ENCODE measurements around the gene RBP5. TPM values are rescaled to one million over a fixed set of nuclear protein-coding genes. Genes with fewer than 3 reads are reported as not detected.

RBP5 gene
- total and polyA plus RNA-seq, 10 of the 15 experiments (the other 5 are each of a cell fraction or from before 2014, with no cell fraction given), result 0.11 to 1.1 (median 0.31) TPM; not detected in 4

DNA sequence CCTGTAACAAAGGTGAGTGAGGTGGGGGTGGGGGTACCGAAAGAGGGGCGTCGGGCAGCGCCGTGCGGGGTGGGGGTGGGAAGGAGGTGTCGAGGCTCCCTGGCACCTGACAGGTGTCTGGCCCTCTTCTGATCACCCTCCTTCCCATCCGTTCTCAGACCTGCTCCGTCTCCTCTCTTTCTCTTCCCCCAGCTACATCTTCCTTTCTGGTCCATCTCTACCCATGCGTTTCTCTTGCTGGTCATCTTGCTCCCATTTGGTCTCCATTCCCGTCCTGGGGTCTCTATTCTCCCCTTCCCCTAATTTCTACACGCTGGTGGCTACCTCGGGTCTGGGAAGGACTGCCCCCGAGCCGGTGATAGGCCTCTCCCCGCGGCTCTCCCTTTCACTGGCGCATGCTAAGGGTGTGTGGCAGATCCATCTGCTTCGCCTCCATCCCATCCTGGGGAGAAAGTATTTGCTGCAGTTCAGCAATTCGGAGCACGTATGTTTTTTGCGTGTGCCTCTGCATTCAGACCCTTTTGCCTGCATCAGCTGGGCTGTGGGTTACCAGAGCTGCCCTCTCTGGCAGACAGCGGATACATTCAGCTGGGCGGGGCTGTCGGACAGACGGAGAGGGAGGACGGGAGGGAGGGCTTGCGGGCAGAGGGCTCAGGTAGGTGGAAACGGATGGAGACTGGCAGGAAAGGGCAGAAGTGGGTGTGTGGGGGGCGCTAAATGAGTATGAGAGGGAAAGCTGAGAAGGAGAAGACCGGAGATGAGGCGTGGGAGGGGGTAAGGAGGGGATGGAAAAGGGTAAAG, 2.2 kb upstream of the RBP5 start:
- ATAC-seq (peak; percentile 79), DNase-seq (ENCODE audit: low read depth, low spot score) (no peak), FAIRE-seq (peak; percentile 13)
- no peaks in the 10 kb centered on the region for H3K27me3 ChIP-seq (replicated peaks in 1 of 2; ENCODE audit: control insufficient read depth in 2 of 2, insufficient read depth in 2 of 2, low read length in 1 of 2)
- H3K79me2 ChIP-seq (ENCODE audit: control insufficient read depth, insufficient read depth, low read length), result no peaks in the 10 kb centered on the region
- WGBS (ENCODE audit: insufficient coverage, insufficient replicate concordance, low lambda C conversion rate, missing lambda C conversion rate), result 2% methylated on average over 31 of the region's 32 CpGs
- peak overlapping the region; percentile 72; the same call in 1 of the 2 replicates for H3K9ac ChIP-seq (ENCODE audit: control insufficient read depth, insufficient read depth, low read length)
- intact Hi-C loops (cut with micrococcal nuclease; ENCODE audit: unreplicated experiment), result no loop called here
- H3K27ac ChIP-seq (ENCODE audit: control insufficient read depth, insufficient read depth), result no peak overlapping the region
- SMC1A ChIA-PET (ENCODE audit: uncharacterized antibody, unreplicated experiment), result interaction anchor here (0.9 to 1.1 kb wide), 2 partner anchors 10 to 18 kb away, joined by 3 read pairs; no protein-coding TSS in a partner anchor
- peaks cover 13% of the 10 kb centered on the region for H3K4me1 ChIP-seq (ENCODE audit: control insufficient read depth, insufficient read depth, low read length)
- in situ Hi-C loops (cut with MboI), result no loop called here
- BruUV-seq (replicated peaks), result no TSS peak
- no peaks in the 10 kb centered on the region for H3K9me3 ChIP-seq (replicated peaks; ENCODE audit: control insufficient read depth, insufficient read depth, low read length)
- no peaks in the 10 kb centered on the region for H4K20me1 ChIP-seq (ENCODE audit: control insufficient read depth, insufficient read depth)
- RAD21 ChIA-PET (ENCODE audit: unreplicated experiment), result interaction anchor here (1.0 to 1.2 kb wide), 2 partner anchors 18 to 24 kb away, joined by 3 read pairs; no protein-coding TSS in a partner anchor
- H3K36me3 ChIP-seq (ENCODE audit: control insufficient read depth in 2 of 2, insufficient read depth in 2 of 2, low read length in 1 of 2), result peaks cover 0 to 5% of the 10 kb centered on the region in 2 experiments; a peak in 3 of 4 replicates
- CTCF ChIA-PET, result interaction anchor here (0.6 to 1.8 kb wide), 6 partner anchors 10 to 113 kb away, joined by 3 to 8 read pairs (median 4); partner anchors contain the start of gene LPCAT3
- H2AFZ ChIP-seq (ENCODE audit: control insufficient read depth, low read depth, low read length), result peak overlapping the region; percentile 31; the same call in 1 of the 2 replicates
- peak overlapping the region; percentile 62 for H3K4me2 ChIP-seq (ENCODE audit: control insufficient read depth, insufficient read depth)
- peak overlapping the region; percentile 85 for H3K4me3 ChIP-seq
- POLR2A ChIA-PET, result interaction anchor here (0.6 to 0.7 kb wide), 2 partner anchors 11 to 705 kb away, joined by 3 read pairs; no protein-coding TSS in a partner anchor
- TF ChIP-seq SIX5 (IDR thresholded peaks at IDR 0.05; ENCODE audit: low read depth, low read length, severe bottlenecking) (no peak), RUNX3 (IDR thresholded peaks at IDR 0.05; ENCODE audit: low read length) (peak; percentile 14; the same call in 1 of the 2 replicates), HDAC6 (IDR thresholded peaks at IDR 0.05; ENCODE audit: unreplicated experiment) (no peak), IKZF2 (IDR thresholded peaks at IDR 0.05) (no peak; a peak in 1 of 4 replicates), BACH1 (IDR thresholded peaks at IDR 0.05; ENCODE audit: borderline replicate concordance) (no peak), ZNF384 (IDR thresholded peaks at IDR 0.05; ENCODE audit: borderline replicate concordance, low read depth, low read length) (no peak), NRF1 (conservative IDR thresholded peaks at IDR 0.05; ENCODE audit: low read depth, low read length) (no peak), FOXM1 (IDR thresholded peaks at IDR 0.05; ENCODE audit: low read depth, low read length) (no peak), STAT3 (IDR thresholded peaks at IDR 0.05; ENCODE audit: low read depth, low read length) (no peak), HDGF (IDR thresholded peaks at IDR 0.05) (no peak), SMC3 (IDR thresholded peaks at IDR 0.05; ENCODE audit: borderline replicate concordance, low read length) (no peak), ZNF274 (IDR thresholded peaks at IDR 0.05; ENCODE audit: insufficient read depth, insufficient read length) (no peak), CREB1 (IDR thresholded peaks at IDR 0.05; ENCODE audit: low read depth) (no peak), JUND (IDR thresholded peaks at IDR 0.05; ENCODE audit: low read depth, low read length) (no peak)
- TF ChIP-seq, protein P1, sequence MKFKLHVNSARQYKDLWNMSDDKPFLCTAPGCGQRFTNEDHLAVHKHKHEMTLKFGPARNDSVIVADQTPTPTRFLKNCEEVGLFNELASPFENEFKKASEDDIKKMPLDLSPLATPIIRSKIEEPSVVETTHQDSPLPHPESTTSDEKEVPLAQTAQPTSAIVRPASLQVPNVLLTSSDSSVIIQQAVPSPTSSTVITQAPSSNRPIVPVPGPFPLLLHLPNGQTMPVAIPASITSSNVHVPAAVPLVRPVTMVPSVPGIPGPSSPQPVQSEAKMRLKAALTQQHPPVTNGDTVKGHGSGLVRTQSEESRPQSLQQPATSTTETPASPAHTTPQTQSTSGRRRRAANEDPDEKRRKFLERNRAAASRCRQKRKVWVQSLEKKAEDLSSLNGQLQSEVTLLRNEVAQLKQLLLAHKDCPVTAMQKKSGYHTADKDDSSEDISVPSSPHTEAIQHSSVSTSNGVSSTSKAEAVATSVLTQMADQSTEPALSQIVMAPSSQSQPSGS (IDR thresholded peaks at IDR 0.05; ENCODE audit: low read length), result no peak
- TF ChIP-seq, protein P2, sequence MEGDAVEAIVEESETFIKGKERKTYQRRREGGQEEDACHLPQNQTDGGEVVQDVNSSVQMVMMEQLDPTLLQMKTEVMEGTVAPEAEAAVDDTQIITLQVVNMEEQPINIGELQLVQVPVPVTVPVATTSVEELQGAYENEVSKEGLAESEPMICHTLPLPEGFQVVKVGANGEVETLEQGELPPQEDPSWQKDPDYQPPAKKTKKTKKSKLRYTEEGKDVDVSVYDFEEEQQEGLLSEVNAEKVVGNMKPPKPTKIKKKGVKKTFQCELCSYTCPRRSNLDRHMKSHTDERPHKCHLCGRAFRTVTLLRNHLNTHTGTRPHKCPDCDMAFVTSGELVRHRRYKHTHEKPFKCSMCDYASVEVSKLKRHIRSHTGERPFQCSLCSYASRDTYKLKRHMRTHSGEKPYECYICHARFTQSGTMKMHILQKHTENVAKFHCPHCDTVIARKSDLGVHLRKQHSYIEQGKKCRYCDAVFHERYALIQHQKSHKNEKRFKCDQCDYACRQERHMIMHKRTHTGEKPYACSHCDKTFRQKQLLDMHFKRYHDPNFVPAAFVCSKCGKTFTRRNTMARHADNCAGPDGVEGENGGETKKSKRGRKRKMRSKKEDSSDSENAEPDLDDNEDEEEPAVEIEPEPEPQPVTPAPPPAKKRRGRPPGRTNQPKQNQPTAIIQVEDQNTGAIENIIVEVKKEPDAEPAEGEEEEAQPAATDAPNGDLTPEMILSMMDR (IDR thresholded peaks at IDR 0.05 in 2 of 3, conservative IDR thresholded peaks at IDR 0.05 in 1 of 3; ENCODE audit: control insufficient read depth in 2 of 3, extremely low read depth in 1 of 3, insufficient read depth in 1 of 3, low read depth in 3 of 3, low read length in 3 of 3), result peak in 1 of 3 experiments; percentile 13; a peak in 1 of 6 replicates
- TF ChIP-seq, protein P3, sequence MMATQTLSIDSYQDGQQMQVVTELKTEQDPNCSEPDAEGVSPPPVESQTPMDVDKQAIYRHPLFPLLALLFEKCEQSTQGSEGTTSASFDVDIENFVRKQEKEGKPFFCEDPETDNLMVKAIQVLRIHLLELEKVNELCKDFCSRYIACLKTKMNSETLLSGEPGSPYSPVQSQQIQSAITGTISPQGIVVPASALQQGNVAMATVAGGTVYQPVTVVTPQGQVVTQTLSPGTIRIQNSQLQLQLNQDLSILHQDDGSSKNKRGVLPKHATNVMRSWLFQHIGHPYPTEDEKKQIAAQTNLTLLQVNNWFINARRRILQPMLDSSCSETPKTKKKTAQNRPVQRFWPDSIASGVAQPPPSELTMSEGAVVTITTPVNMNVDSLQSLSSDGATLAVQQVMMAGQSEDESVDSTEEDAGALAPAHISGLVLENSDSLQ (IDR thresholded peaks at IDR 0.05), result no peak; the same call in 1 of the 2 replicates
- TF ChIP-seq, protein P4, sequence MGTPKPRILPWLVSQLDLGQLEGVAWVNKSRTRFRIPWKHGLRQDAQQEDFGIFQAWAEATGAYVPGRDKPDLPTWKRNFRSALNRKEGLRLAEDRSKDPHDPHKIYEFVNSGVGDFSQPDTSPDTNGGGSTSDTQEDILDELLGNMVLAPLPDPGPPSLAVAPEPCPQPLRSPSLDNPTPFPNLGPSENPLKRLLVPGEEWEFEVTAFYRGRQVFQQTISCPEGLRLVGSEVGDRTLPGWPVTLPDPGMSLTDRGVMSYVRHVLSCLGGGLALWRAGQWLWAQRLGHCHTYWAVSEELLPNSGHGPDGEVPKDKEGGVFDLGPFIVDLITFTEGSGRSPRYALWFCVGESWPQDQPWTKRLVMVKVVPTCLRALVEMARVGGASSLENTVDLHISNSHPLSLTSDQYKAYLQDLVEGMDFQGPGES (IDR thresholded peaks at IDR 0.05), result no peak
